ENCODE results near the gene SLC11A2. TPM values are rescaled to one million over a fixed set of nuclear protein-coding genes. Genes with fewer than 3 reads are reported as not detected.
"Not testable (repeated sequence)": the region's sequence is repeated elsewhere in the genome, so short reads cannot be mapped to it uniquely, and the experiment has no call there.

The SLC11A2 gene
- total RNA-seq, 1 experiment from 2014 or later = 19.6 TPM

DNA sequence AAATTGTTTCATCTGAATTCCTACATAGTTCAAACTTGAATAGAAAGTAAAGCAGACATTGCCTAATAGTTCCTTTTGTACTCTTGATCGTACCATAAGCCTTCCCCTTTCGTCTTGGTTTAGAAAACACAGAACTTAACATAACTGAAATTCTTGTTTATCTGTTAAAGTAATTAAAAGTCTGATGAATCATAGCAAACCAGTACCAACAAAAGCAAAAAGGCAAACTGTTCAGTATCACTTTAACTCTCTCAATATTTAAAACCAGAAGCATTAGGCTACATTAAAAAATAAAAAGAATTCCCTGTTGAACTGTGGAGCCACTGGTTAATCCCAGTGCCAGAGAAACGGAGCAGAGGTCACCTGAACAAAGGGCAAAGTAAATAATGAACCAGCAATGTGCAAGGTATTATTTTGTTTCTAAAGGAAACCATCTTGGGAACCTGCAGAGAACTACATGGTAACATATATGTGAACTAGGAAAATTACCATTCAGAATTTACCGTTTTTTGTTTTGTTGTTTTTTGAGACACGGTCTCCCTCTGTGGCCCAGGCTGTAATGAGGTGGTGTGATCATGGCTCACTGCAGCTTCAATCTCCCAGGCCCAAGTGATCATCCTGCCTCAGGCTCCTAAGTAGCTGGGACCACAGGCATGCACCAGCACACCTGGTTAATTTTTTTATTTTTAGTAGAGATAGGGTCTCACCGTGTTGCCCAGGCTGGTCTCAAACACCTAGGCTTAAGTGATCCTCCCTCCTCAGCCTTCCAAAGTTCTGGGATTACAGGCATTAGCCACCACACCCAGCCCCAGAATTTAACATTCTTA, 91.0 kb downstream of the SLC11A2 start:
- Histone ChIP-seq H3K36me3 (no peaks in the 10 kb centered on the region), H3K4me3 (no peak overlapping the region), H3K9me3 (replicated peaks) (no peaks in the 10 kb centered on the region), H3K27me3 (replicated peaks) (no peaks in the 10 kb centered on the region), H3K27ac (peak overlapping the region; percentile 82), H3K4me1 (replicated peaks) (peaks cover 66% of the 10 kb centered on the region)
- DNase-seq (ENCODE audit: low read depth in 1 of 2, low spot score in 2 of 2) = peak in 1 of 2 experiments; percentile 70

DNA sequence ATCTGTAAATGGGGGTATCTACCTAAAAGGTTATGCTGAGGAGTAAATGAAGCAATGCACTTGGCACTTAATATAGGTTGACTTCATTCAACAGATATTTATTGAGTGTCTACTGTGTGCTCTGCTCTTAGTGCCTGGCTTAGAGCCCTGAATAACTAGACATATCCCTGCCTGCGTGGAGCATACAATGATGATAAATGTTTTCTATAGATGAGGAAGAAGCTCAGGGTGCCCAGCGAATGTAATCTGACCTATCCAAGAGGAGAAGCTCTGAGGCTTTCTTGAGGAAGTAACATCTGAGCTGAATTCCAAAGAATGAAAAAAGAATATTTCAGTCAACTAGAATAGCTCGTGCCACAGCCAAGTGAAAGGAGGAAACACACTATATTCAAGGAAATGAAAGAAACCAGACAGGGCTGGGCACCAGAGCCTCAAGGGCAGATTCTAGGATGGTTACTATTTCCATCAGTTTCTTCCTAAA, 91.8 kb downstream of the SLC11A2 start:
- H3K27me3 ChIP-seq (replicated peaks) = no peaks in the 10 kb centered on the region
- peaks cover 58% of the 10 kb centered on the region for H3K4me1 ChIP-seq (replicated peaks)
- H3K4me3 ChIP-seq = no peak overlapping the region
- H3K9me3 ChIP-seq (replicated peaks) = no peaks in the 10 kb centered on the region
- H3K36me3 ChIP-seq = no peaks in the 10 kb centered on the region
- H3K27ac ChIP-seq = peak overlapping the region; percentile 82
- no peak for DNase-seq (ENCODE audit: low read depth in 1 of 2, low spot score in 2 of 2)

DNA sequence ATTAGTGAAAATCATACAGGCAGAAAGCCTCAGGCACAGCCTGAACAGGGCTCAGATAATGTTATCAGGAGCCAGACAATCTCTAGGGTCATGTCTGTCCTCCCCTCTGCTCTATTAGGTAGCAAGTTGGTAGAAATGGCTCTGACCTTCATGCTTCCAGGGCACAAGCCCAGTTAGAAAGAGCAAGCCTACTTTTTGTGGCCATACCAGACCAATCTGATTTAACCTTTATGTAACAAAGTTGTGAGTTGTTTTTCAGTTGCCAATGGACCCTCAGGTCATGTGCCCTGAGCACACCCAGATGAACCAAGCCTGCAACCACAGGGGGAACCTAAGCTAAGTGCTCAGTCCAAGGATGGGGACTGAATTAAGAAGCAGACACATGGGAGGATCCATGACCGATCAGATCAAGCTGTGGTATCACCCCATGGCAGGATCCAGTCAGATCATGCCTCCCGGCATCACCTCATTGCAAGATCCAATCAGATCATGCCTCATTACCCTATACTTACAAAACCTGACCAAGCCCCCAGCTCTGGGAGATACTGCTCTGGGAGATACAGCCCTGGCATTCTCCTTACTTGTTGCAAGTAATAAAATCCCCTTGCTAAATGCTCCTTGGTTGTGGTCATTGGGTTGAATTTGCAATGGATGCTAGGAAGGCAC, 92.6 kb downstream of the SLC11A2 start:
- Histone ChIP-seq H3K9me3 (replicated peaks) (no peaks in the 10 kb centered on the region), H3K27ac (peak overlapping the region; percentile 82; the same call in 1 of the 2 replicates), H3K27me3 (replicated peaks) (no peaks in the 10 kb centered on the region), H3K36me3 (no peaks in the 10 kb centered on the region), H3K4me1 (replicated peaks) (peaks cover 50% of the 10 kb centered on the region), H3K4me3 (no peak overlapping the region)
- DNase-seq (ENCODE audit: low read depth in 1 of 2, low spot score in 2 of 2) = no peak

DNA sequence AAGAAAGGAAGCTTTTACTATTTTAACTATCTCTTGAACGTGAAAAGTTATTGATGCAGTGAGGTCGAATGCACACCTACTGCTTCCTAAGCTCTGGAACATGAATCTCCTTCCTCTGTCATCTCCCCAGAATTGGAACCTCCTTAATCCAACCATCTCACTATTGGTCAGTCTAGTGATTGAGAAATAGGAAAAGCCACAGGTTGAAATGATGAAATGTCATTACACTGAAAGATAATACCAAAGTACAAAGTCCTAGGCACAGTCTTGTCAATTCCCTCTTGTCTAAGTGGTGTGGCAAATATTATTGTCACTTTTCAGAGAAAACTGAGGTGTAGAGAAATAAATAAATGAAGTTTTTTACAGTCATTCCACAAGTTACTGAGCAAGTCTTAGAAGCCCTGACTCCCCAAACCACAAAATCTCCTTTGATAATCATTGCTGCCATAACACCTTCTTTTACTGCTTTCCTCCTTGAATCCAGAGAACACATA, 93.3 kb downstream of the SLC11A2 start:
- Histone ChIP-seq H3K4me3 (no peak overlapping the region), H3K27me3 (replicated peaks) (no peaks in the 10 kb centered on the region), H3K36me3 (no peaks in the 10 kb centered on the region), H3K4me1 (replicated peaks) (peaks cover 44% of the 10 kb centered on the region), H3K9me3 (replicated peaks) (no peaks in the 10 kb centered on the region), H3K27ac (no peak overlapping the region)
- no peak for DNase-seq (ENCODE audit: low read depth in 1 of 2, low spot score in 2 of 2)

GRCh38 chr12:50930477-50930876, 95.7 kb downstream of the SLC11A2 start:
- DNase-seq (ENCODE audit: low read depth in 1 of 2, low spot score in 2 of 2); H3K9me3 ChIP-seq (replicated peaks); H3K36me3 ChIP-seq; H3K27me3 ChIP-seq (replicated peaks); H3K27ac ChIP-seq; H3K4me3 ChIP-seq: not testable (repeated sequence)
- H3K4me1 ChIP-seq (replicated peaks) = peaks cover 24% of the 10 kb centered on the region

- Histone ChIP-seq H3K4me3 (no peak overlapping the region), H3K36me3 (no peaks in the 10 kb centered on the region), H3K27ac (no peak overlapping the region), H3K4me1 (replicated peaks) (peaks cover 23% of the 10 kb centered on the region), H3K27me3 (replicated peaks) (no peaks in the 10 kb centered on the region), H3K9me3 (replicated peaks) (no peaks in the 10 kb centered on the region)
- DNase-seq (ENCODE audit: low read depth in 1 of 2, low spot score in 2 of 2) = no peak
Measured at GRCh38 chr12:50929831-50930230, 96.4 kb downstream of the SLC11A2 start.

Other genes with a start within 250 kb of the SLC11A2 start
- not detected in 2 replicates for gene TMPRSS12, start 183.5 kb downstream of the SLC11A2 start, total RNA-seq (2014; rRNA removed; shearing (Covaris generic))
- not detected in 2 replicates for gene HIGD1C, start 73.8 kb downstream of the SLC11A2 start, total RNA-seq (2014; rRNA removed; shearing (Covaris generic))
- gene LETMD1, start 21.9 kb upstream of the SLC11A2 start, total RNA-seq (2014; rRNA removed; shearing (Covaris generic)) = 28.5 and 43.0 TPM in 2 replicates
- gene CSRNP2, start 57.2 kb upstream of the SLC11A2 start, total RNA-seq (2014; rRNA removed; shearing (Covaris generic)) = 18.4 and 29.0 TPM in 2 replicates
- gene TFCP2, start 146.8 kb upstream of the SLC11A2 start, total RNA-seq (2014; rRNA removed; shearing (Covaris generic)) = 6.9 and 8.8 TPM in 2 replicates
- 1.2 and 5.8 TPM in 2 replicates for gene POU6F1, start 191.7 kb upstream of the SLC11A2 start, total RNA-seq (2014; rRNA removed; shearing (Covaris generic))
- 79.9 and 153 TPM in 2 replicates for gene DAZAP2, start 212.4 kb upstream of the SLC11A2 start, total RNA-seq (2014; rRNA removed; shearing (Covaris generic))
- gene SMAGP, start 244.0 kb upstream of the SLC11A2 start, total RNA-seq (2014; rRNA removed; shearing (Covaris generic)) = 22.8 and 32.5 TPM in 2 replicates